Lower leg skin (tissue), 4 donors: Measurements from ENCODE around the gene C1orf35. TPM values are rescaled to one million over a fixed set of nuclear protein-coding genes. Genes with fewer than 3 reads are reported as not detected.

ENCODE experiments used
- DNase-seq, 2 donors: peaks; one replicate each; pipeline ENCODE4 v3.0.0-alpha.2; 2019; ENCODE audit warnings: low spot score in 2 of 2
- H3K4me3 ChIP-seq: fragments of 200-600 bp; sonication (generic); 2 replicates; pipeline ENCODE4 v1.5.1; 2017; ENCODE audit warnings: mild to moderate bottlenecking, low read depth; ENCODE audit not compliant: poor library complexity, severe bottlenecking
- POLR2A ChIP-seq, 2 donors: fragments of 450-650 bp; IDR thresholded peaks; one replicate each; pipeline ENCODE4 v1.6.1; 2016 to 2017; ENCODE audit warnings: antibody characterized with exemption in 2 of 2, mild to moderate bottlenecking in 1 of 2, moderate library complexity in 1 of 2
- WGBS, 2 donors: methylation state at CpG; one replicate each; pipeline ENCODE4 v1.1.5; 2018; 5-methylcytosine and 5-hydroxymethylcytosine counted together
- intact Hi-C: fragments of 100-400 bp; cut with DNase I; formaldehyde crosslinking; loops from one replicate; pipeline ENCODE4 v1.15.0; 2023; ENCODE audit warnings: low total_unique reads
- total RNA-seq, 4 donors: library from RNA; depleted of rRNA; stranded (reverse); fragments of >200 nt; gene quantifications; one replicate each; pipeline ENCODE4 v1.1.0, GENCODE V29; 2016
- TF ChIP-seq, protein P1 (sequence below), 3 donors: fragments of 450-650 bp; IDR thresholded peaks; one replicate each; pipeline ENCODE4 v1.5.1; 2016; ENCODE audit warnings: antibody characterized with exemption in 3 of 3, mild to moderate bottlenecking in 3 of 3, moderate library complexity in 2 of 3

The C1orf35 gene
- total RNA-seq, 4 donors from 2014 or later: 16.9 to 37.0 (median 31.3) TPM

DNA sequence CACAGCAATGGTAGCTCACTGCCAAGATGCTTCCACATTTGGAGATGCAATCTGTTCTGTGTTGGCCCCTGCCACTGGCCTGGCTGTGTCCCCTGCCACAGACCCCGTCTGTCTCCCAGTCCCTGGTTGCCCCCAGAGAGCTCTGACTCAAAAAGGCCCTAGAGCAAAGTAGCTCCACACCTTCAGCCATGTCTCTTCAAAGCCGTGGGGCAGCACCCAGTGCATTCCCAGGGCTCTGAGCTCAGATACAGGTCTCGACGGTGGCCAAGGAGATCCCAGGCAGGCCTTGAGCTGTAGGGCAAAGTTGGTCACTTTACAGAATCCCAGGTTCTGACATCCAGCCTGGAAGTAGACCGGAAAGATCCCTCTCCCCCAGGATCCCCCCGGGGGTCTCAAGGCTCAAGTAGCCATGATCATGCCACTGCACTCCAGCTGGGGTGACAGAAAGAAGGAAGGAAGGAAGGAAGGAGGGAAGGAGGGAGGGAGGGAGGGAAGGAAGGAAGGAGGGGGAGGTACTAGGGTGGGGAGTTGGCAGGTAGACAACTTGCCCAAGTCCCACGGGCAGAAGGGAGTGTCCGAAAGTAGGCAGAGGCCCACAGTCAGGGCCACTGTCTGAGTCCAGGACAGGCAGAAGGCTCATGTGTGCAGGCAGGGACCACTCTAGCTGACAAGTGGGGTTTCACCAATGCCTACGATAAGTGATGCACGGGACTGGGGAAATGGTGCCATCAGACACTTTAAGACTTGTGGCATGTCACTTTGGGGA lies 25.4 kb downstream of the C1orf35 start:
- peak in 1 of 2 donors; percentile 67 for DNase-seq
- intact Hi-C loops: loop anchor here (5.0 kb wide), 1 partner anchor 300 kb away; no protein-coding TSS in a partner anchor
- TF ChIP-seq POLR2A (IDR thresholded peaks at IDR 0.05): no peak
- TF ChIP-seq, protein P1, sequence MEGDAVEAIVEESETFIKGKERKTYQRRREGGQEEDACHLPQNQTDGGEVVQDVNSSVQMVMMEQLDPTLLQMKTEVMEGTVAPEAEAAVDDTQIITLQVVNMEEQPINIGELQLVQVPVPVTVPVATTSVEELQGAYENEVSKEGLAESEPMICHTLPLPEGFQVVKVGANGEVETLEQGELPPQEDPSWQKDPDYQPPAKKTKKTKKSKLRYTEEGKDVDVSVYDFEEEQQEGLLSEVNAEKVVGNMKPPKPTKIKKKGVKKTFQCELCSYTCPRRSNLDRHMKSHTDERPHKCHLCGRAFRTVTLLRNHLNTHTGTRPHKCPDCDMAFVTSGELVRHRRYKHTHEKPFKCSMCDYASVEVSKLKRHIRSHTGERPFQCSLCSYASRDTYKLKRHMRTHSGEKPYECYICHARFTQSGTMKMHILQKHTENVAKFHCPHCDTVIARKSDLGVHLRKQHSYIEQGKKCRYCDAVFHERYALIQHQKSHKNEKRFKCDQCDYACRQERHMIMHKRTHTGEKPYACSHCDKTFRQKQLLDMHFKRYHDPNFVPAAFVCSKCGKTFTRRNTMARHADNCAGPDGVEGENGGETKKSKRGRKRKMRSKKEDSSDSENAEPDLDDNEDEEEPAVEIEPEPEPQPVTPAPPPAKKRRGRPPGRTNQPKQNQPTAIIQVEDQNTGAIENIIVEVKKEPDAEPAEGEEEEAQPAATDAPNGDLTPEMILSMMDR (IDR thresholded peaks at IDR 0.05): no peak
- 63 to 69% methylated on average over 10 of the region's 10 CpGs for WGBS, 2 donors
- H3K4me3 ChIP-seq: no peak overlapping the region

- 73 to 81% methylated on average over 8 to 9 of the region's 9 CpGs for WGBS, 2 donors
- intact Hi-C loops: loop anchor here (5.0 kb wide), 1 partner anchor 300 kb away; no protein-coding TSS in a partner anchor
- TF ChIP-seq, protein P1 (IDR thresholded peaks at IDR 0.05): no peak
- TF ChIP-seq POLR2A (IDR thresholded peaks at IDR 0.05): no peak
- DNase-seq: peak in 1 of 2 donors; percentile 64
- no peak overlapping the region for H3K4me3 ChIP-seq
Observed at GRCh38 chr1:228076796-228077430, 26.2 kb downstream of the C1orf35 start.

DNA sequence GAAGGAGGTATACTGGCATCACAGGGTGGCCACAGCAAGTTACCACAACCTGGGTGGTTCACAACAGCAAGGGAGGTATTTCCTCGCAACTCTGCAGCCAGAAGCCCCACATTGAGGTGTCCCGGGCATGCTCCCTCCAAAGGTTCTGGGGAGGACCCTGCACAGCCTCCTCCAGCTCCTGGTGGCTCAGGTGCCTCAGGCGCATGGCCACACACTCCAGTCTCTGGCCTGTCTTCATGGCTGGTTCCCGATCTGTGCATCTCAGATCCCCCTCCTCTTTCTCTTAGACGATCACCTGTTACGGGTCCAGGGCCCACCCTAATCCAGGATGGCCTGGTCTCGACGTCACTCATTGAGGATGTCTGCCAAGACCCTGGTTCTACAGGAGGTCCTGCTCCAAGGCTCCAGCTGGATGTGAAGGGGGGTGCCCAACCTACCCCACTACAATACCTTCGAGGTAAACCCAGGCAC lies 27.3 kb downstream of the C1orf35 start:
- no peak for DNase-seq
- intact Hi-C loops: loop anchor here (5.0 kb wide), 1 partner anchor 299 kb away; no protein-coding TSS in a partner anchor
- WGBS, 2 donors: 76 to 87% methylated on average over 9 of the region's 9 CpGs
- no peak for TF ChIP-seq POLR2A (IDR thresholded peaks at IDR 0.05)
- TF ChIP-seq, protein P1 (IDR thresholded peaks at IDR 0.05): no peak
- H3K4me3 ChIP-seq: no peak overlapping the region

- DNase-seq: peak in 1 of 2 donors; percentile 75
- no peak overlapping the region for H3K4me3 ChIP-seq
- WGBS, 2 donors: 37 to 47% methylated on average over 13 to 14 of the region's 18 CpGs
- intact Hi-C loops: loop anchor here (5.0 kb wide), 1 partner anchor 298 kb away; no protein-coding TSS in a partner anchor
- no peak for TF ChIP-seq POLR2A (IDR thresholded peaks at IDR 0.05)
- TF ChIP-seq, protein P1 (IDR thresholded peaks at IDR 0.05): no peak
Observed at GRCh38 chr1:228074954-228075730, 28.0 kb downstream of the C1orf35 start.

DNA sequence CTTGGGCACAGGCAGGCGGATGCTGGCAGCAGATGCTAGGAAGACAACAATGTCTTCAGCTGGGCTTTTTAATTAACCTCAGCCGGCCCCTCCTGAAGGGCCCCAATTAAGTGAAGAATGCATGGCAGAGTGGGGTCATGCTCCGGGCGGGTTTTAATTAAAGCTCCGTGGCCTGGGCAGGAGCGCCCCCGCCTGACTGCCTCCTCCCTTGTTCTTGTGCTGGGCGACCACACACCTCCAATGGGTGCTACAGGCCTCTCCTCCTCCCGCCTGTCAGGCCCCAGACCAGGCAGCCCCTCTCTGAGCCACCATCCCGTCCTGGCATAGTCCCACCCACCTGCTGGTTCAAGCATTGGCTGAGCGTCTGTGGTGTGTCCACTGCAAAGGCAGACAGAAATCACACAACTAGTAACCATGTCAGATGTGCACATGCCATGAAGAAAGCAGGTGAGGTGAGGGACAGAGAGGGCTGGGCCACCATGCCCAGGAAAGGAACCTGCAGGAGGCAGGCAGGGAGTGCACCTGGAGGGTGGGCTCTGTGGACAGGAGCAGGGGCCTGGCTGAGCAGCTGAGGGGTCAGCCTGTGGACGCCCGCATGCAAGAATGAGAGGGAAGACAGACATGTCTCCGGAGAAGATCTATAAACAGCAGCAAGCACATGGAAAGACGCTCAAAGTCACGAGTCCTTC lies 29.1 kb downstream of the C1orf35 start:
- no peak overlapping the region for H3K4me3 ChIP-seq
- DNase-seq: peak in 1 of 2 donors; percentile 75
- TF ChIP-seq POLR2A (IDR thresholded peaks at IDR 0.05): no peak
- TF ChIP-seq, protein P1 (IDR thresholded peaks at IDR 0.05): no peak
- intact Hi-C loops: no loop called here
- WGBS, 2 donors: 45 to 49% methylated on average over 16 of the region's 16 CpGs
